ENCODE data around the gene STK11IP.
A peak's percentile ranks its signal among the peaks of the same experiment; 100 is the strongest.

The STK11IP gene

DNA sequence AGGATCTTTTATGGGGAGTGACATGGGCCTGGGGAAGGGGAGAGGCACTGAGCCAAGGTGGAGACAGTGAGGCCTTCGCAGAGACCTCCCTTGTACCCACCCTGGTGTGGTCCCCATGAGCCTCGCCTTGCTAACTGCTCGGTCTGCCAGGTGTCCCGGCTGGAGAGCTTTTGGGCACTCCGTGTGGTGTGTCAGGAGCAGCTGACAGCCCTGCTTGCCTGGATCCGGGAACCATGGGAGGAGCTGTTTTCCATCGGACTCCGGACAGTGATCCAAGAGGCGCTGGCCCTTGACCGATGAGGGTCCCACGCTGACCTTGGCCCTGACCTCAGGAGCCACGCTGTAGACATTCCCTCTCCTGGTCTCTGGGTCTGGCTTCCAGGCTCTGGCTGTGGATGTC lies 18.2 kb downstream of the STK11IP start:
- DNase-seq: no peak
- no peak overlapping the region for H3K27ac Mint-ChIP-seq
- peaks cover 28% of the 10 kb centered on the region for H3K4me1 Mint-ChIP-seq
- H3K27me3 Mint-ChIP-seq (ENCODE audit: low read depth, poor library complexity): peaks cover 5% of the 10 kb centered on the region
- peaks cover 5% of the 10 kb centered on the region for H3K36me3 Mint-ChIP-seq (ENCODE audit: low read depth)
- H3K9me3 Mint-ChIP-seq: no peaks in the 10 kb centered on the region
- no peak overlapping the region for H3K4me3 Mint-ChIP-seq
- TF ChIP-seq, protein P1, sequence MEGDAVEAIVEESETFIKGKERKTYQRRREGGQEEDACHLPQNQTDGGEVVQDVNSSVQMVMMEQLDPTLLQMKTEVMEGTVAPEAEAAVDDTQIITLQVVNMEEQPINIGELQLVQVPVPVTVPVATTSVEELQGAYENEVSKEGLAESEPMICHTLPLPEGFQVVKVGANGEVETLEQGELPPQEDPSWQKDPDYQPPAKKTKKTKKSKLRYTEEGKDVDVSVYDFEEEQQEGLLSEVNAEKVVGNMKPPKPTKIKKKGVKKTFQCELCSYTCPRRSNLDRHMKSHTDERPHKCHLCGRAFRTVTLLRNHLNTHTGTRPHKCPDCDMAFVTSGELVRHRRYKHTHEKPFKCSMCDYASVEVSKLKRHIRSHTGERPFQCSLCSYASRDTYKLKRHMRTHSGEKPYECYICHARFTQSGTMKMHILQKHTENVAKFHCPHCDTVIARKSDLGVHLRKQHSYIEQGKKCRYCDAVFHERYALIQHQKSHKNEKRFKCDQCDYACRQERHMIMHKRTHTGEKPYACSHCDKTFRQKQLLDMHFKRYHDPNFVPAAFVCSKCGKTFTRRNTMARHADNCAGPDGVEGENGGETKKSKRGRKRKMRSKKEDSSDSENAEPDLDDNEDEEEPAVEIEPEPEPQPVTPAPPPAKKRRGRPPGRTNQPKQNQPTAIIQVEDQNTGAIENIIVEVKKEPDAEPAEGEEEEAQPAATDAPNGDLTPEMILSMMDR (IDR thresholded peaks at IDR 0.05): no peak

DNA sequence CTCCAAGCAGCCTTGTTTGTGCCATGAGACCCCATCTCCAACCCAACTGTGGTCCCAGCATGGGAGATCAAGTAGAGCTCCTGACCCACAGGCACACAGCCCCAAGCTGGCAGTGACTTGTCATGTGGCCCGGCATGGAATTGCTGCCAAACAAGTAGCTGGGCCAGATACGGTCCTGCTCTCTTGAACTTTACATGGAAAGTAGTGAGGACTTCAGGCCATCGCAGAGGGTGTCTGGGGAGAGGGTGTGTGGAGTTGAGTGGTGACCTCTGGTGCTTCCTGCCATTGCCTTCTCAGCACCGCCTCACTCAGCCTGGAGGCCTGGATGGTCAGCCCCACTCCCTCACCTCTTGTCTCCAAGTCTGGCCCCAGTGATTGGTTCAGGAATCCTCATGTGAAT lies 18.9 kb downstream of the STK11IP start:
- no peaks in the 10 kb centered on the region for H3K36me3 Mint-ChIP-seq (ENCODE audit: low read depth)
- no peaks in the 10 kb centered on the region for H3K9me3 Mint-ChIP-seq
- no peak overlapping the region for H3K4me3 Mint-ChIP-seq
- TF ChIP-seq, protein P1 (IDR thresholded peaks at IDR 0.05): no peak
- DNase-seq: no peak
- H3K27me3 Mint-ChIP-seq (ENCODE audit: low read depth, poor library complexity): peaks cover 11% of the 10 kb centered on the region
- H3K27ac Mint-ChIP-seq: no peak overlapping the region
- H3K4me1 Mint-ChIP-seq: peaks cover 28% of the 10 kb centered on the region

DNA sequence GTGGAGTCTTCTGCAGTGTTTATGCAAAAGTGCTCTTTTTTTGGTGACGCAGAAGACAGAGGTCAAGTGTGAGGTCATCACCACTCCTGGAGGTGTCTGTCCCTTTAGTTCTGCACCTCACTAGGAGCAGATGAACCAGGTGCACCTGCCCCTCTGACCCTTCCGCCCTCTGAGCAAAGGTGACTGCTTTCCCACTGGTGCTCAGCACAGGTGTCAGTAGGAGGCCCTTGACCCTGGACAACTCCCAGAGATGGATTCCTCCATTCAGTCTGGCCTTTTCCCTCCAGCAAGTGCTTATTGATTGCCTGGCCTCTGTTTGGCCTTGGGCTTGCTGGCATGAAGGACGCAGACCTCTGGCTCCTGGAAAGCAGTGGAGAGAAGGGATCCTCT lies 21.1 kb downstream of the STK11IP start:
- DNase-seq: no peak
- peak overlapping the region; percentile 64 for H3K27ac Mint-ChIP-seq
- H3K4me1 Mint-ChIP-seq: peaks cover 18% of the 10 kb centered on the region
- no peaks in the 10 kb centered on the region for H3K9me3 Mint-ChIP-seq
- TF ChIP-seq, protein P1 (IDR thresholded peaks at IDR 0.05): no peak
- H3K36me3 Mint-ChIP-seq (ENCODE audit: low read depth): no peaks in the 10 kb centered on the region
- no peak overlapping the region for H3K4me3 Mint-ChIP-seq
- peaks cover 32% of the 10 kb centered on the region for H3K27me3 Mint-ChIP-seq (ENCODE audit: low read depth, poor library complexity)

DNA sequence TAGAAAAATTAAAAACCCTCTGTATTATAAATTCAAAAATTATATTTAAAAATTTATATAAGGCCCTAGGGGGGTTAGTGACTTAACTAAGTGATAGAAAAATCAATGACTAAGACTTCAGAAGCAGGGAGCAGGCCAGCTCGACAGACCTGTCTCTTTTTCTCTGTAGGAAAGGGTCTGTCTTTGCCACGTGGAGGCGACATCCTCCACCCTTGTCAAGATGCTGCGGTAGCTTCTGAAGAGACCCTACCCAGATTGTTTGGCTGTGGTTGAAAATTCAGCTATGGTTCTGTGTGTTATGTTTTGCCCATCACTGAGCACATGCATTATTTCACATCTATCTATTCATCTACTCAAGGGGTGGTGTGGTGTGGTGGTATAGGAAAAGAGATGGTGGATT lies 21.6 kb downstream of the STK11IP start:
- Mint-ChIP-seq H3K27me3 (ENCODE audit: low read depth, poor library complexity) (peaks cover 37% of the 10 kb centered on the region), H3K4me3 (no peak overlapping the region), H3K36me3 (ENCODE audit: low read depth) (no peaks in the 10 kb centered on the region), H3K4me1 (peaks cover 18% of the 10 kb centered on the region), H3K27ac (peak overlapping the region; percentile 41), H3K9me3 (no peaks in the 10 kb centered on the region)
- TF ChIP-seq, protein P1 (IDR thresholded peaks at IDR 0.05): peak; percentile 21
- DNase-seq: no peak

DNA sequence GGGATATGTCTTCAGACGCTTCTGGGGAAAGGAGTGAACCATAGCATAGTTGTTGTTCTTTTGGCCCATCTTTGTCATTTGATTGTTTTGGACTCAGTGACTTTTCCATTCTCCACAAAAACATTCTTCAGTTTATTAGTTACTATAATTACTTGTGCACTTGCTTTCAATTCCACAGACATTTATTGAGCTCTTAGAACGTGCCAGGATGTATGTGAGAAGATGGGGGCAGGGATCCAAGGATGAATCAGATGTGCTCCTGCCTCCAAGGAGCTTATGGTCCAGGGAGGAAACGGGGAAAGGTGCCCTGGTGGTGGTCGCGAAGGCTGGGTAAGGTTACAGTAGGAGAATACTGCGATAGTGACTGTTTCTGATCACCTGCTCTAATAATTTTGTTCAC lies 22.9 kb downstream of the STK11IP start:
- TF ChIP-seq, protein P1 (IDR thresholded peaks at IDR 0.05): no peak
- no peaks in the 10 kb centered on the region for H3K9me3 Mint-ChIP-seq

DNA sequence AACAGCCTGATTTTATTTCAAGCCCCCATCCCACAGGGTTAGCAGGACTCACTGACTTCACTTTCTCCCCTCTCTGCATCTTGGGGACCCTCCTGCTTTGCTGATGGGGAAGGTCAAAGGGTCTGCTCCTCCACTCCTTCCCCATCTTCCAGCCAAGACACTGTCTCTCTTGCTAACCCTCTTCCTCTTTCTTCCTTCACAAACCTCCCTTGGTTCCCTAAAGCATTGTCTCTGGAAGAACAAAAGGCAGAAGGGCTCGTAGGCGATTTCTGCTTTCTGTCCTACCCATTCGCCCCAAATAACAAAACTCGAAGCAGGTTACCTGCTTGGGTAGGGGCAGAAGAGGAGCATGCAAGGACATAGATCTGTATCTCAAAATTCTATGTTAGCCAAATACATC lies 24.3 kb downstream of the STK11IP start:
- H3K36me3 Mint-ChIP-seq (ENCODE audit: low read depth): no peaks in the 10 kb centered on the region
- DNase-seq: no peak
- no peak overlapping the region for H3K27ac Mint-ChIP-seq
- H3K27me3 Mint-ChIP-seq (ENCODE audit: low read depth, poor library complexity): peaks cover 62% of the 10 kb centered on the region
- peaks cover 9% of the 10 kb centered on the region for H3K4me1 Mint-ChIP-seq
- TF ChIP-seq, protein P1 (IDR thresholded peaks at IDR 0.05): no peak
- no peaks in the 10 kb centered on the region for H3K9me3 Mint-ChIP-seq
- no peak overlapping the region for H3K4me3 Mint-ChIP-seq

More for the DNA sequence above, 22.9 kb downstream of the STK11IP start:
- DNase-seq: no peak
- no peak overlapping the region for H3K27ac Mint-ChIP-seq
- no peak overlapping the region for H3K4me3 Mint-ChIP-seq
- peaks cover 7% of the 10 kb centered on the region for H3K4me1 Mint-ChIP-seq
- H3K36me3 Mint-ChIP-seq (ENCODE audit: low read depth): no peaks in the 10 kb centered on the region
- peaks cover 50% of the 10 kb centered on the region for H3K27me3 Mint-ChIP-seq (ENCODE audit: low read depth, poor library complexity)
